Testis (tissue), 2 donors: ENCODE measurements around the gene SLC6A15.

Experiments
- CTCF ChIP-seq, 3 experiments: fragments of 450-650 bp in 2 of 3; fragments of 200-600 bp in 1 of 3; sonication (generic) in 1 of 3; IDR thresholded peaks; one replicate each; pipeline ENCODE4 v1.5.1; 2016 to 2019; ENCODE audit warnings: antibody characterized with exemption in 3 of 3, mild to moderate bottlenecking in 2 of 3, moderate library complexity in 1 of 3
- POLR2A ChIP-seq: fragments of 450-650 bp; IDR thresholded peaks from one replicate; pipeline ENCODE4 v1.6.1; 2017; ENCODE audit warnings: antibody characterized with exemption, mild to moderate bottlenecking, moderate library complexity

GRCh38 chr12:84891106-84891838 lies 21.3 kb downstream of the SLC6A15 start:
- TF ChIP-seq CTCF (IDR thresholded peaks at IDR 0.05): no peak
- TF ChIP-seq POLR2A: no peak
